H9 (cell line): ENCODE data around the gene GMCL1. TPM values are rescaled to one million over a fixed set of nuclear protein-coding genes. Genes with fewer than 3 reads are reported as not detected.

Experiments used
- DNase-seq: peaks from one replicate; pipeline ENCODE4 v3.0.0-alpha.2; 2017
- H2AFZ ChIP-seq: one replicate; pipeline ENCODE4 v1.6.1; 2013; ENCODE audit warnings: mild to moderate bottlenecking, low read length, control low read depth, moderate library complexity
- H2AK5ac ChIP-seq: 2 replicates; pipeline ENCODE4 v1.6.1; 2013; ENCODE audit warnings: low read length, control low read depth, mixed read lengths; ENCODE audit not compliant: insufficient read length
- H2BK120ac ChIP-seq: one replicate; pipeline ENCODE4 v1.6.1; 2013; ENCODE audit warnings: low read depth, mild to moderate bottlenecking, low read length, control low read depth, inconsistent platforms; ENCODE audit not compliant: poor library complexity, severe bottlenecking
- H2BK12ac ChIP-seq: 2 replicates; pipeline ENCODE4 v1.6.1; 2013; ENCODE audit warnings: low read length, control low read depth, mixed read lengths, low read depth; ENCODE audit not compliant: insufficient read length
- H2BK15ac ChIP-seq: 2 replicates; pipeline ENCODE4 v1.6.1; 2013; ENCODE audit warnings: low read depth, low read length, control low read depth
- H2BK20ac ChIP-seq: one replicate; pipeline ENCODE4 v1.6.1; 2013; ENCODE audit warnings: low read depth, mild to moderate bottlenecking, low read length, control low read depth, inconsistent platforms; ENCODE audit not compliant: poor library complexity, severe bottlenecking
- H2BK5ac ChIP-seq: 2 replicates; pipeline ENCODE4 v1.6.1; 2013; ENCODE audit warnings: low read length, control low read depth, mixed read lengths; ENCODE audit not compliant: insufficient read length
- H3K14ac ChIP-seq: 2 replicates; pipeline ENCODE4 v1.6.1; 2013; ENCODE audit warnings: low read length, control low read depth; ENCODE audit not compliant: insufficient read depth
- H3K18ac ChIP-seq: 2 replicates; pipeline ENCODE4 v1.6.1; 2013; ENCODE audit warnings: low read depth, mild to moderate bottlenecking, mixed read lengths, low read length, control low read depth; ENCODE audit not compliant: insufficient read length
- H3K23ac ChIP-seq: 2 replicates; pipeline ENCODE4 v1.6.1; 2013; ENCODE audit warnings: low read length, control low read depth, mixed read lengths, low read depth; ENCODE audit not compliant: insufficient read length
- H3K23me2 ChIP-seq: 2 replicates; pipeline ENCODE4 v1.6.1; 2013; ENCODE audit warnings: low read depth, mild to moderate bottlenecking, mixed read lengths, low read length, control low read depth; ENCODE audit not compliant: insufficient read length, poor library complexity, severe bottlenecking
- H3K27ac ChIP-seq: 2 replicates; pipeline ENCODE4 v1.5.1; 2013; ENCODE audit warnings: low read length, control low read depth, mixed read lengths, low read depth; ENCODE audit not compliant: insufficient read length
- H3K27me3 ChIP-seq: 2 replicates; pipeline ENCODE4 v1.6.1; 2013; ENCODE audit warnings: low read length, control low read depth, inconsistent platforms; ENCODE audit not compliant: insufficient read depth
- H3K4ac ChIP-seq: 2 replicates; pipeline ENCODE4 v1.6.1; 2013; ENCODE audit warnings: low read depth, mild to moderate bottlenecking, control low read depth, inconsistent platforms, low read length, moderate library complexity
- H3K4me1 ChIP-seq: 2 replicates; pipeline ENCODE4 v1.6.1; 2013; ENCODE audit warnings: low read length, control low read depth, inconsistent platforms; ENCODE audit not compliant: insufficient read depth
- H3K4me2 ChIP-seq: 2 replicates; pipeline ENCODE4 v1.6.1; 2013; ENCODE audit warnings: low read length, control low read depth, mixed read lengths; ENCODE audit not compliant: insufficient read length, insufficient read depth
- H3K56ac ChIP-seq: 2 replicates; pipeline ENCODE4 v1.6.1; 2013; ENCODE audit warnings: low read depth, mild to moderate bottlenecking, mixed read lengths, low read length, control low read depth; ENCODE audit not compliant: insufficient read length
- H3K79me1 ChIP-seq: 2 replicates; pipeline ENCODE4 v1.6.1; 2013; ENCODE audit warnings: low read depth, mild to moderate bottlenecking, moderate library complexity, low read length, control low read depth, inconsistent platforms; ENCODE audit not compliant: insufficient read depth, poor library complexity, severe bottlenecking
- H3K79me2 ChIP-seq: 2 replicates; pipeline ENCODE4 v1.6.1; 2013; ENCODE audit warnings: low read length, control low read depth, inconsistent platforms; ENCODE audit not compliant: insufficient read depth
- H3K9ac ChIP-seq: 2 replicates; pipeline ENCODE4 v1.6.1; 2013; ENCODE audit warnings: low read length, control low read depth, mixed read lengths; ENCODE audit not compliant: insufficient read length; ENCODE audit errors: extremely low read depth
- H3K9me3 ChIP-seq: one replicate; pipeline ENCODE4 v1.6.1; 2013; ENCODE audit warnings: low read depth, low read length, inconsistent platforms; ENCODE audit not compliant: control insufficient read depth
- H3T11ph ChIP-seq: one replicate; pipeline ENCODE4 v1.6.1; 2013; ENCODE audit warnings: mild to moderate bottlenecking, low read length, control low read depth, inconsistent platforms
- H4K20me1 ChIP-seq: one replicate; pipeline ENCODE4 v1.6.1; 2013; ENCODE audit not compliant: control insufficient read depth, insufficient read length, insufficient read depth
- H4K5ac ChIP-seq: 2 replicates; pipeline ENCODE4 v1.6.1; 2013; ENCODE audit warnings: low read depth, mild to moderate bottlenecking, mixed read lengths, low read length, control low read depth; ENCODE audit not compliant: insufficient read length
- H4K8ac ChIP-seq: replicated peaks from 2 replicates; pipeline ENCODE4 v1.6.1; 2013; ENCODE audit warnings: low read length, control low read depth, mixed read lengths, low read depth; ENCODE audit not compliant: insufficient read length
- H4K91ac ChIP-seq: 2 replicates; pipeline ENCODE4 v1.6.1; 2013; ENCODE audit warnings: low read depth, mild to moderate bottlenecking, moderate library complexity, mixed read lengths, low read length, control low read depth; ENCODE audit not compliant: insufficient read length
- H3K27ac Mint-ChIP-seq, 3 experiments: 2 replicates in 2 of 3; 3 replicates in 1 of 3; pipeline ENCODE4 v1.8.0; 2020 to 2021; ENCODE audit warnings: mixed read lengths in 3 of 3, mild to moderate bottlenecking in 1 of 3, moderate library complexity in 1 of 3
- H3K27me3 Mint-ChIP-seq: 2 replicates; pipeline ENCODE4 v1.8.0; 2021; ENCODE audit warnings: low read depth, mild to moderate bottlenecking, moderate library complexity, mixed read lengths
- H3K36me3 Mint-ChIP-seq, 3 experiments: 2 replicates in 2 of 3; 3 replicates in 1 of 3; pipeline ENCODE4 v1.8.0; 2020 to 2021; ENCODE audit warnings: low read depth in 3 of 3, mixed read lengths in 3 of 3; ENCODE audit not compliant: insufficient read depth in 1 of 3
- H3K4me1 Mint-ChIP-seq, 2 experiments: 2 replicates each; pipeline ENCODE4 v1.8.0; 2020; ENCODE audit warnings: mixed read lengths in 2 of 2
- H3K4me3 Mint-ChIP-seq, 2 experiments: 2 replicates in 1 of 2; 3 replicates in 1 of 2; pipeline ENCODE4 v1.8.0; 2020 to 2021; ENCODE audit warnings: mild to moderate bottlenecking in 2 of 2, mixed read lengths in 2 of 2, moderate library complexity in 1 of 2
- H3K9me3 Mint-ChIP-seq, 2 experiments: 2 replicates in 1 of 2; 3 replicates in 1 of 2; pipeline ENCODE4 v1.8.0; 2020; ENCODE audit warnings: mild to moderate bottlenecking in 2 of 2, mixed read lengths in 2 of 2, moderate library complexity in 1 of 2
- CTCF ChIP-seq: fragments of 200-600 bp; sonication (generic); conservative IDR thresholded peaks from 3 replicates; pipeline ENCODE4 v1.8.0; 2021; ENCODE audit warnings: antibody characterized with exemption, mild to moderate bottlenecking
- WGBS: extraction: QIAGEN DNeasy Blood & Tissue Kit; methylation state at CpG from one replicate; pipeline ENCODE4 v1.1.7; 2013; ENCODE audit warnings: missing lambda C conversion rate, low lambda C conversion rate, mixed read lengths; ENCODE audit not compliant: insufficient read length; ENCODE audit errors: extremely low coverage; 5-methylcytosine and 5-hydroxymethylcytosine counted together
- total RNA-seq: library from RNA; stranded (reverse); gene quantifications from 2 replicates; pipeline ENCODE4 v1.2.1, GENCODE V29; 2021

Gene GMCL1
- total RNA-seq, 1 experiment from 2014 or later = 18.6 TPM

GRCh38 chr2:69902213-69902922, 72.9 kb downstream of the GMCL1 start:
- Histone ChIP-seq H3K9me3 (no peaks in the 10 kb centered on the region), H2AK5ac (no peak overlapping the region), H3K79me1 (no peaks in the 10 kb centered on the region), H3K23me2 (no peaks in the 10 kb centered on the region), H4K91ac (no peak overlapping the region), H4K5ac (no peak overlapping the region), H2BK120ac (no peak overlapping the region), H2BK12ac (no peak overlapping the region), H2BK5ac (no peak overlapping the region), H4K8ac (no peak overlapping the region), H3K56ac (no peak overlapping the region), H3K9ac (no peak overlapping the region), H3K27ac (no peak overlapping the region), H3T11ph (no peak overlapping the region), H2BK15ac (no peak overlapping the region), H3K14ac (no peak overlapping the region), H2AFZ (no peak overlapping the region), H3K79me2 (no peaks in the 10 kb centered on the region; the same call in 1 of the 2 replicates), H4K20me1 (peaks cover 3% of the 10 kb centered on the region), H3K23ac (no peak overlapping the region), H3K4me2 (no peak overlapping the region), H2BK20ac (no peak overlapping the region), H3K18ac (no peak overlapping the region), H3K4ac (no peak overlapping the region), H3K4me1 (no peaks in the 10 kb centered on the region), H3K27me3 (no peaks in the 10 kb centered on the region)
- H3K36me3 Mint-ChIP-seq = peaks cover 16 to 68% (median 49%) of the 10 kb centered on the region in 3 experiments; a peak in 6 of 7 replicates
- DNase-seq = no peak
- no peak for TF ChIP-seq CTCF
- H3K4me1 Mint-ChIP-seq = no peaks in the 10 kb centered on the region
- H3K27me3 Mint-ChIP-seq = no peaks in the 10 kb centered on the region
- H3K27ac Mint-ChIP-seq = 0 out of 7 replicates have a peak overlapping the region, but pooled peaks of 1 of the 3 experiments have one; percentile 39
- H3K4me3 Mint-ChIP-seq = no peak overlapping the region
- no peaks in the 10 kb centered on the region for H3K9me3 Mint-ChIP-seq
- no CpG with 5 or more reads among the region's 8 CpGs for WGBS
